Caco-2 (cell line): ENCODE measurements around the gene LGALS8. TPM values are rescaled to one million over a fixed set of nuclear protein-coding genes. Genes with fewer than 3 reads are reported as not detected.

Experiments
- Bru-seq: library from RNA; stranded (reverse); fragments of 400-500 nt; gene quantifications from one replicate; lab custom pipeline; 2021; lab: Mats Ljungman, UMichigan
- BruChase-seq, 2 experiments: library from RNA; stranded (reverse); fragments of 400-500 nt; gene quantifications; one replicate each; lab custom pipeline; 2021; lab: Mats Ljungman, UMichigan
- BruUV-seq: library from RNA; stranded (reverse); fragments of 400-500 nt; replicated peaks from 2 replicates; lab custom pipeline; 2021; lab: Mats Ljungman, UMichigan
- CTCF ChIA-PET: fragments of 300-600 bp; sonication (Branson Sonifier 250); formaldehyde crosslinking; loops from one replicate; lab custom pipeline; 2022; ENCODE audit warnings: antibody characterized with exemption; lab: Charles Lee
- POLR2A ChIA-PET: fragments of 300-600 bp; sonication (Branson Sonifier 250); formaldehyde crosslinking; loops from one replicate; lab custom pipeline; 2022; ENCODE audit warnings: antibody characterized with exemption; lab: Charles Lee
- DNase-seq, 2 experiments: peaks; one replicate each; pipeline versions ENCODE4 v3.0.0 to v3.0.0-alpha.2; 2020 to 2022
- H3K27me3 ChIP-seq: replicated peaks from 2 replicates; pipeline ENCODE4 v1.6.0; 2011; ENCODE audit warnings: low read length; ENCODE audit not compliant: control insufficient read depth, insufficient read depth
- H3K36me3 ChIP-seq: 2 replicates; pipeline ENCODE4 v1.5.1; 2011; ENCODE audit warnings: low read length; ENCODE audit not compliant: control insufficient read depth, insufficient read depth
- H3K4me1 ChIP-seq: fragments of 250-450 bp; sonication (Bioruptor Pico); 2 replicates; pipeline ENCODE4 v1.5.1; 2020; ENCODE audit warnings: mild to moderate bottlenecking
- H3K4me3 ChIP-seq: 2 replicates; pipeline ENCODE4 v1.5.1; 2011; ENCODE audit warnings: low read depth, mild to moderate bottlenecking, control low read depth, low read length
- H3K9me3 ChIP-seq: fragments of 250-450 bp; sonication (Bioruptor Pico); 2 replicates; pipeline ENCODE4 v1.5.1; 2020; ENCODE audit warnings: mild to moderate bottlenecking, moderate library complexity
- H3K27ac Mint-ChIP-seq: one replicate; pipeline ENCODE4 v1.8.0; 2022; ENCODE audit warnings: mixed read lengths; ENCODE audit not compliant: unreplicated experiment
- H3K27me3 Mint-ChIP-seq: one replicate; pipeline ENCODE4 v1.8.0; 2022; ENCODE audit warnings: mixed read lengths; ENCODE audit not compliant: insufficient read depth, unreplicated experiment
- H3K36me3 Mint-ChIP-seq: one replicate; pipeline ENCODE4 v1.8.0; 2022; ENCODE audit warnings: mild to moderate bottlenecking, mixed read lengths; ENCODE audit not compliant: insufficient read depth, unreplicated experiment
- H3K4me1 Mint-ChIP-seq: one replicate; pipeline ENCODE4 v1.8.0; 2022; ENCODE audit warnings: low read depth, mixed read lengths; ENCODE audit not compliant: unreplicated experiment
- H3K4me3 Mint-ChIP-seq: one replicate; pipeline ENCODE4 v1.8.0; 2022; ENCODE audit warnings: mild to moderate bottlenecking, moderate library complexity, mixed read lengths; ENCODE audit not compliant: unreplicated experiment
- H3K9me3 Mint-ChIP-seq: one replicate; pipeline ENCODE4 v1.8.0; 2022; ENCODE audit warnings: mixed read lengths; ENCODE audit not compliant: unreplicated experiment
- intact Hi-C: fragments of 100-400 bp; cut with micrococcal nuclease; formaldehyde crosslinking; loops from one replicate; pipeline ENCODE4 v1.10.0; 2022; ENCODE audit not compliant: unreplicated experiment
- long read RNA-seq: library from polyadenylated mRNA; stranded (forward); transcript quantifications from one replicate; pipeline ENCODE4 v2.0.0, GENCODE V29; 2022
- total RNA-seq: library from RNA; stranded (reverse); gene quantifications from 2 replicates; pipeline ENCODE4 v1.2.3, GENCODE V29; 2022
- TF ChIP-seq, protein P1 (sequence below), 2 experiments: fragments of 200-600 bp in 1 of 2; IDR thresholded peaks; 1 replicate in 1 of 2; 2 replicates in 1 of 2; pipeline versions ENCODE4 v1.5.1 to v1.8.0; 2011 to 2022; ENCODE audit warnings: antibody characterized with exemption in 1 of 2, control low read depth in 1 of 2, inconsistent platforms in 1 of 2, low read depth in 1 of 2, low read length in 1 of 2, mild to moderate bottlenecking in 1 of 2, moderate library complexity in 1 of 2; ENCODE audit not compliant: insufficient read depth in 1 of 2, severe bottlenecking in 1 of 2, unreplicated experiment in 1 of 2

LGALS8 gene
- total RNA-seq = 67.4 and 72.3 TPM in 2 replicates
- percentile 82 among the genes with signal in this experiment for Bru-seq, nascent RNA
- percentile 87 among the genes with signal in this experiment for BruChase-seq, experiment 1, labeled RNA remaining after a 2-hour chase
- percentile 90 among the genes with signal in this experiment for BruChase-seq, experiment 2, labeled RNA remaining after a 6-hour chase
- long read RNA-seq, full-length matches to known transcripts = 31 of 56 reads
- long read RNA-seq, partial matches to known transcripts = 14 of 56 reads
- long read RNA-seq, other reads (novel, unspliced or antisense) = 11 of 56 reads

DNA sequence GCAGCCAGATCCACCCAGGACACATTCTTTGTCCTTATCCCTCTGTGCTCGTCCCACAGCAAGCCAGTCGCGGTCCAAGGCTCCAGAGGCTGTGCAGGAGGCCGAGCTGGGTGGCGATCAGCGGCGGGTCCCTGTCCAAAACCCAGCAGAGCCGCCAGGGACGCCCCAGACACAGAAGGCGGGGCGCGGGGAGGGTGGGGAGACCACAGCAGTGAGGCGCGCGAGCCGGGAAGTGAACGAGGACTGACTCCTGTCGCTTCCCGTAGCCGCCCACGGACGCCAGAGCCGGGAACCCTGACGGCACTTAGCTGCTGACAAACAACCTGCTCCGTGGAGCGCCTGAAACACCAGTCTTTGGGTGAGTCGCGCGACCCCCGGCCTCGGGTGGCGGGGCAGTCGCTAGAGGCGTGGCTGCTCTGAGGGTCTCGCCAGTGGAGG is at the start of gene LGALS8:
TSS of gene LGALS8 (plus strand) at position 279 of the 438 bp plus-strand sequence. CDS start 2,089 bp downstream, outside the sequence.
- BruUV-seq = no TSS peak
- Mint-ChIP-seq H3K27me3 (no peaks in the 10 kb centered on the region), H3K36me3 (peaks cover 23% of the 10 kb centered on the region), H3K4me3 (peak within 1 kb of the TSS; percentile 98), H3K27ac (peak within 1 kb of the TSS; percentile 98), H3K9me3 (peaks cover 8% of the 10 kb centered on the region), H3K4me1 (peaks cover 26% of the 10 kb centered on the region)
- Histone ChIP-seq H3K4me3 (peak within 1 kb of the TSS; percentile 98), H3K36me3 (no peaks in the 10 kb centered on the region), H3K9me3 (no peaks in the 10 kb centered on the region), H3K27me3 (no peaks in the 10 kb centered on the region), H3K4me1 (peaks cover 8% of the 10 kb centered on the region)
- TF ChIP-seq, protein P1, sequence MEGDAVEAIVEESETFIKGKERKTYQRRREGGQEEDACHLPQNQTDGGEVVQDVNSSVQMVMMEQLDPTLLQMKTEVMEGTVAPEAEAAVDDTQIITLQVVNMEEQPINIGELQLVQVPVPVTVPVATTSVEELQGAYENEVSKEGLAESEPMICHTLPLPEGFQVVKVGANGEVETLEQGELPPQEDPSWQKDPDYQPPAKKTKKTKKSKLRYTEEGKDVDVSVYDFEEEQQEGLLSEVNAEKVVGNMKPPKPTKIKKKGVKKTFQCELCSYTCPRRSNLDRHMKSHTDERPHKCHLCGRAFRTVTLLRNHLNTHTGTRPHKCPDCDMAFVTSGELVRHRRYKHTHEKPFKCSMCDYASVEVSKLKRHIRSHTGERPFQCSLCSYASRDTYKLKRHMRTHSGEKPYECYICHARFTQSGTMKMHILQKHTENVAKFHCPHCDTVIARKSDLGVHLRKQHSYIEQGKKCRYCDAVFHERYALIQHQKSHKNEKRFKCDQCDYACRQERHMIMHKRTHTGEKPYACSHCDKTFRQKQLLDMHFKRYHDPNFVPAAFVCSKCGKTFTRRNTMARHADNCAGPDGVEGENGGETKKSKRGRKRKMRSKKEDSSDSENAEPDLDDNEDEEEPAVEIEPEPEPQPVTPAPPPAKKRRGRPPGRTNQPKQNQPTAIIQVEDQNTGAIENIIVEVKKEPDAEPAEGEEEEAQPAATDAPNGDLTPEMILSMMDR (IDR thresholded peaks at IDR 0.05; ENCODE audit: insufficient read depth in 1 of 2, low read depth in 1 of 2, low read length in 1 of 2, severe bottlenecking in 1 of 2, unreplicated experiment in 1 of 2) = no peak
- DNase-seq = peak; percentile 74 to 79
- CTCF ChIA-PET = interaction anchor here (0.6 kb wide), 1 partner anchor 14 kb away, joined by 3 read pairs; no protein-coding TSS in a partner anchor
- POLR2A ChIA-PET = interaction anchor here (2.7 kb wide), 1 partner anchor 21 kb away, joined by 14 read pairs; no protein-coding TSS in a partner anchor
- intact Hi-C loops = loop anchor here (1.0 to 5.0 kb wide), 4 partner anchors 20 to 126 kb away; no protein-coding TSS in a partner anchor

DNA sequence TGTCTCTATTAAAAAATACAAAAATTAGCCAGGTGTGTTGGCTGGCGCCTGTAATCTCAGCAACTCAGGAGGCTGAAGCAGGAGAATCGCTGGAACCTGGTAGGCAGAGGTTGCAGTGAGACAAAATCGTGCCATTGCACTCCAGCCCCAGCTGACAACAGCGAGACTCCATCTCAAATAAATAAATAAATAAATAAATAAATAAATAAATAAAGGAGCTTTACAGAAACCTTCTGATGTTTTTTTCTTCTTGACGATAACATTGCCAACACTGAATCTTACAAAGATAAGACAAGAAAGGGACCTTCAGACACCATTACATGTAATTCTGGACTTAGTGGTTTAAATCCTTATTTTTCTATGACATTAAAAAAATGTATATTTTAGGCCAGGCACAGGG is 47.8 kb upstream of the LGALS8 start:
- no peak for DNase-seq
- Histone ChIP-seq H3K4me3 (no peak overlapping the region), H3K4me1 (0 out of 2 replicates have a peak, but pooled peaks cover 8% of the 10 kb centered on the region), H3K9me3 (0 out of 2 replicates have a peak, but pooled peaks cover 3% of the 10 kb centered on the region), H3K36me3 (no peaks in the 10 kb centered on the region), H3K27me3 (no peaks in the 10 kb centered on the region)
- Mint-ChIP-seq H3K4me1 (no peaks in the 10 kb centered on the region), H3K9me3 (no peaks in the 10 kb centered on the region), H3K27me3 (no peaks in the 10 kb centered on the region), H3K27ac (no peak overlapping the region), H3K36me3 (peaks cover 8% of the 10 kb centered on the region), H3K4me3 (no peak overlapping the region)
- ChIA-PET CTCF (no interaction called here), POLR2A (no interaction called here)
- intact Hi-C loops = no loop called here
- TF ChIP-seq, protein P1 (IDR thresholded peaks at IDR 0.05; ENCODE audit: insufficient read depth in 1 of 2, low read depth in 1 of 2, low read length in 1 of 2, severe bottlenecking in 1 of 2, unreplicated experiment in 1 of 2) = no peak
- no TSS peak for BruUV-seq

DNA sequence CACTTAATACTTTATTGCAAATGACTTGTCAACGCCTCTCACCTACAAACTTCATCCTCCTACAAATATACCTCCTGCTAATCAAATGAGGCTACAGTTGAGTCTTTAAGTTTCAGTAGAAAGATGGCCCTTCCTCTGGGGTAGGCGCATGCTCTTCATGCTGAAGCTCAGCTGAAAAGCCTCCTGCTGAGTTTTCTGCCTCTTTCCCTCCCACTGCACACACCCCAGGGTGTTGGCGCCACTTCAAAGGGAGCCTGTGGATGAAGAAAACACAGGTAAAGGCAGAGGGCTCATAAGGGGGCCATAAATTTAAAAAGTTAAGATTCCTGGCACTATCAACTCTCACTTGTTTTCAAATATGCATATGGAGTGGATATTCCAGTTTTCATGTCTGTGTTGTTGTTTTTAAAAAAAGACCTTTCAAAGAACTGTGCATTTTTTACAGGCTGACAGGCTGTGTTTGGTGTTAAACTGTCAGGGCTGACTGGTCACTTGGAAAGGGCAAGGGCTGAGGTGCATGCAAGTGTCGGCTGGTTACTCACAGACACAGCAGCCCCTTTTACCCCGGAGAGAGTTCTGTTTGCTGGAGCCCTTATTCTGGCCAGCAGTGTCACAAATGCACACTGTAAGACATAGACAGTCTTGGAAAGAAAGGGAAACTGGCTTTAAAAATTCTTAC is 42.9 kb upstream of the LGALS8 start:
- H3K27ac Mint-ChIP-seq = no peak overlapping the region

More for the DNA sequence above, 42.9 kb upstream of the LGALS8 start:
- Histone ChIP-seq H3K4me3 (no peak overlapping the region), H3K9me3 (0 out of 2 replicates have a peak, but pooled peaks cover 3% of the 10 kb centered on the region), H3K27me3 (no peaks in the 10 kb centered on the region), H3K36me3 (no peaks in the 10 kb centered on the region), H3K4me1 (0 out of 2 replicates have a peak, but pooled peaks cover 8% of the 10 kb centered on the region)
- H3K4me3 Mint-ChIP-seq = no peak overlapping the region
- H3K9me3 Mint-ChIP-seq = no peaks in the 10 kb centered on the region
- no peak for DNase-seq
- no peaks in the 10 kb centered on the region for H3K27me3 Mint-ChIP-seq
- intact Hi-C loops = no loop called here
- TF ChIP-seq, protein P1 (IDR thresholded peaks at IDR 0.05; ENCODE audit: insufficient read depth in 1 of 2, low read depth in 1 of 2, low read length in 1 of 2, severe bottlenecking in 1 of 2, unreplicated experiment in 1 of 2) = no peak
- BruUV-seq = no TSS peak
- ChIA-PET CTCF (no interaction called here), POLR2A (no interaction called here)
- H3K36me3 Mint-ChIP-seq = peaks cover 14% of the 10 kb centered on the region
- H3K4me1 Mint-ChIP-seq = no peaks in the 10 kb centered on the region
